ENCODE results near the gene DNLZ.

The DNLZ gene

GRCh38 chr9:136333486-136333885 lies 30.1 kb downstream of the DNLZ start:
- no peak for DNase-seq (ENCODE audit: extremely low read depth in 1 of 2, low read depth in 1 of 2)

GRCh38 chr9:136333045-136333444 lies 30.5 kb downstream of the DNLZ start:
- no peak for DNase-seq (ENCODE audit: extremely low read depth in 1 of 2, low read depth in 1 of 2)

- no peak for DNase-seq (ENCODE audit: extremely low read depth in 1 of 2, low read depth in 1 of 2)
Measured at GRCh38 chr9:136332482-136332983, 31.0 kb downstream of the DNLZ start.

- DNase-seq (ENCODE audit: extremely low read depth in 1 of 2, low read depth in 1 of 2), result no peak
Measured at GRCh38 chr9:136331556-136332481, 31.7 kb downstream of the DNLZ start.

- DNase-seq (ENCODE audit: extremely low read depth in 1 of 2, low read depth in 1 of 2), result no peak
Measured at GRCh38 chr9:136331030-136331429, 32.5 kb downstream of the DNLZ start.

GRCh38 chr9:136330406-136330990 lies 33.0 kb downstream of the DNLZ start:
- no peak for DNase-seq (ENCODE audit: extremely low read depth in 1 of 2, low read depth in 1 of 2)

- no peak for DNase-seq (ENCODE audit: extremely low read depth in 1 of 2, low read depth in 1 of 2)
Measured at GRCh38 chr9:136329636-136330405, 33.7 kb downstream of the DNLZ start.

- no peak for DNase-seq (ENCODE audit: extremely low read depth in 1 of 2, low read depth in 1 of 2)
Measured at GRCh38 chr9:136329211-136329627, 34.3 kb downstream of the DNLZ start.

GRCh38 chr9:136328622-136329041 lies 34.9 kb downstream of the DNLZ start:
- DNase-seq (ENCODE audit: extremely low read depth in 1 of 2, low read depth in 1 of 2), result no peak

GRCh38 chr9:136328011-136328621 lies 35.4 kb downstream of the DNLZ start:
- no peak for DNase-seq (ENCODE audit: extremely low read depth in 1 of 2, low read depth in 1 of 2)

- DNase-seq (ENCODE audit: extremely low read depth in 1 of 2, low read depth in 1 of 2), result peak in 1 of 2 donors; percentile 17
Measured at GRCh38 chr9:136327304-136327974, 36.1 kb downstream of the DNLZ start, which contains the start of gene GPSM1. GPSM1 (plus strand) TSS chr9:136327539; CDS start chr9:136327696, 157 bp downstream.

GRCh38 chr9:136326761-136327303 lies 36.7 kb downstream of the DNLZ start:
- no peak for DNase-seq (ENCODE audit: extremely low read depth in 1 of 2, low read depth in 1 of 2)

GRCh38 chr9:136326061-136326760 lies 37.3 kb downstream of the DNLZ start:
- no peak for DNase-seq (ENCODE audit: extremely low read depth in 1 of 2, low read depth in 1 of 2)

GRCh38 chr9:136325358-136325757 lies 38.2 kb downstream of the DNLZ start:
- DNase-seq (ENCODE audit: extremely low read depth in 1 of 2, low read depth in 1 of 2), result no peak

- no peak for DNase-seq (ENCODE audit: extremely low read depth in 1 of 2, low read depth in 1 of 2)
Measured at GRCh38 chr9:136324501-136325300, 38.8 kb downstream of the DNLZ start.

GRCh38 chr9:136323371-136323789 lies 40.2 kb downstream of the DNLZ start:
- DNase-seq (ENCODE audit: extremely low read depth in 1 of 2, low read depth in 1 of 2), result no peak

GRCh38 chr9:136322756-136323330 lies 40.7 kb downstream of the DNLZ start:
- DNase-seq (ENCODE audit: extremely low read depth in 1 of 2, low read depth in 1 of 2), result no peak

GRCh38 chr9:136321561-136321960 lies 42.0 kb downstream of the DNLZ start:
- no peak for DNase-seq (ENCODE audit: extremely low read depth in 1 of 2, low read depth in 1 of 2)

Data from activated CD8-positive, alpha-beta memory T cell treated with anti-CD3 and anti-CD28 coated beads for 1 hour (primary cell).